OCI-LY1 (cell line): ENCODE results near the gene CCIN.
"Not testable (repeated sequence)": the region's sequence is repeated elsewhere in the genome, so short reads cannot be mapped to it uniquely, and the experiment has no call there.

Source experiments
- H2AFZ ChIP-seq: fragments of 200-600 bp; sonication (generic), shearing (Covaris generic); 2 replicates; pipeline ENCODE4 v1.6.0; 2014; ENCODE audit warnings: antibody characterized with exemption, mild to moderate bottlenecking, low read length
- H3F3A ChIP-seq: fragments of 200-600 bp; sonication (generic), shearing (Covaris generic); 2 replicates; pipeline ENCODE4 v1.6.0; 2014; ENCODE audit warnings: mild to moderate bottlenecking, antibody characterized with exemption, low read length, moderate library complexity; ENCODE audit not compliant: insufficient read depth
- H3K27ac ChIP-seq: fragments of 200-600 bp; sonication (generic); 2 replicates; pipeline ENCODE4 v1.5.1; 2014; ENCODE audit warnings: low read length, mixed run types, mild to moderate bottlenecking, low read depth; ENCODE audit not compliant: poor library complexity, severe bottlenecking
- H3K27me3 ChIP-seq: fragments of 200-600 bp; sonication (generic); 2 replicates; pipeline ENCODE4 v1.6.0; 2014; ENCODE audit warnings: antibody characterized with exemption, mild to moderate bottlenecking, low read length, moderate library complexity; ENCODE audit not compliant: insufficient read depth
- H3K36me3 ChIP-seq: fragments of 200-600 bp; sonication (generic); 2 replicates; pipeline ENCODE4 v1.6.1; 2014; ENCODE audit warnings: mild to moderate bottlenecking, antibody characterized with exemption, low read length, moderate library complexity, mixed read lengths; ENCODE audit not compliant: insufficient read depth
- H3K4me1 ChIP-seq: fragments of 200-600 bp; sonication (generic); 2 replicates; pipeline ENCODE4 v1.5.1; 2014; ENCODE audit warnings: mild to moderate bottlenecking, low read length, moderate library complexity; ENCODE audit not compliant: insufficient read depth, severe bottlenecking
- H3K4me2 ChIP-seq: fragments of 200-600 bp; sonication (generic), shearing (Covaris generic); 2 replicates; pipeline ENCODE4 v1.6.1; 2014; ENCODE audit warnings: low read length
- H3K4me3 ChIP-seq: fragments of 200-600 bp; sonication (generic); 2 replicates; pipeline ENCODE4 v1.5.1; 2014; ENCODE audit warnings: low read length, low read depth, mild to moderate bottlenecking, mixed read lengths; ENCODE audit not compliant: poor library complexity, severe bottlenecking
- H3K79me2 ChIP-seq: fragments of 200-600 bp; shearing (Covaris generic); 2 replicates; pipeline ENCODE4 v1.6.1; 2016; ENCODE audit warnings: mixed run types, low read length, mixed read lengths; ENCODE audit not compliant: insufficient read depth
- H3K9ac ChIP-seq: fragments of 200-600 bp; sonication (generic), shearing (Covaris generic); 2 replicates; pipeline ENCODE4 v1.6.1; 2014; ENCODE audit warnings: mild to moderate bottlenecking, low read length, mixed read lengths
- H3K9me2 ChIP-seq: fragments of 200-600 bp; sonication (generic), shearing (Covaris generic); 2 replicates; pipeline ENCODE4 v1.6.1; 2014; ENCODE audit warnings: low read depth, mild to moderate bottlenecking, low read length, mixed read lengths
- H3K9me3 ChIP-seq: fragments of 200-600 bp; shearing (Covaris generic); 2 replicates; pipeline ENCODE4 v1.6.1; 2014; ENCODE audit warnings: low read length, mixed read lengths
- H4K20me1 ChIP-seq: fragments of 200-600 bp; sonication (generic), shearing (Covaris generic); 2 replicates; pipeline ENCODE4 v1.6.0; 2016; ENCODE audit warnings: mild to moderate bottlenecking, low read length; ENCODE audit not compliant: insufficient read depth
- CTCF ChIP-seq: fragments of 200-600 bp; sonication (generic), shearing (Covaris generic); IDR thresholded peaks from 2 replicates; pipeline ENCODE4 v1.5.1; 2017; ENCODE audit warnings: mild to moderate bottlenecking, antibody characterized with exemption, low read length, moderate library complexity, mixed read lengths
- EZH2 ChIP-seq: fragments of 200-600 bp; sonication (generic), shearing (Covaris generic); IDR thresholded peaks from 2 replicates; pipeline ENCODE4 v1.8.0; 2017; ENCODE audit warnings: borderline replicate concordance, mixed run types, mild to moderate bottlenecking, antibody characterized with exemption, low read length, moderate library complexity, mixed read lengths

CCIN gene

DNA sequence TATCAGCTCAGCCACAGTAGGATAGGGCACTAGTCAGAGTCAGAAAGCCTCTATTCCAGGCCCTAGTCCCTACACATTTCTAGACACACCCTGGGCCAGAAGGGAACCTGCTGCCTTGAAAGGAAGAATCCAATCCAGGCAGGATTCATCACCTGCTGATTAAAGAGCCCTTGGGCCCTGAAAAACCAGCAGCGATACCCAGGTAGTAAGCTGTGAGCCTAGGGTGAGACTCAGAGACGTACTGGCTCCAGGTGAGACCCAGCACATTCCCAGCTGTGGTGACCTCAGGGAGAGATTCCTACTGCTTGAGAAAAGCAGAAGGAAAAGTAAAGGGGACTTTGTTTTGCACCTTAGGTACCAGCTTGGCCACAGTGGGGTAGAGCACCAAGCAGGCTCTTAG, 4.7 kb downstream of the CCIN start:
- Histone ChIP-seq H3K4me3 (no peak overlapping the region), H4K20me1 (no peaks in the 10 kb centered on the region), H3F3A (no peaks in the 10 kb centered on the region), H3K9me3 (no peaks in the 10 kb centered on the region), H3K4me2 (no peak overlapping the region), H3K36me3 (no peaks in the 10 kb centered on the region), H3K27ac (no peak overlapping the region), H2AFZ (no peak overlapping the region), H3K9me2 (no peaks in the 10 kb centered on the region), H3K79me2 (no peaks in the 10 kb centered on the region), H3K9ac (no peak overlapping the region), H3K4me1 (no peaks in the 10 kb centered on the region), H3K27me3 (no peaks in the 10 kb centered on the region)
- TF ChIP-seq CTCF (no peak), EZH2 (no peak)

- no peak for TF ChIP-seq CTCF
- no peak for TF ChIP-seq EZH2
- Histone ChIP-seq H3K4me1 (no peaks in the 10 kb centered on the region), H3K27me3 (no peaks in the 10 kb centered on the region), H4K20me1 (no peaks in the 10 kb centered on the region), H3K9me3 (no peaks in the 10 kb centered on the region), H3K79me2 (no peaks in the 10 kb centered on the region), H3K36me3 (no peaks in the 10 kb centered on the region), H3K9me2 (no peaks in the 10 kb centered on the region), H3F3A (no peaks in the 10 kb centered on the region), H3K4me2 (no peak overlapping the region), H2AFZ (no peak overlapping the region), H3K9ac (no peak overlapping the region), H3K27ac (no peak overlapping the region), H3K4me3 (no peak overlapping the region)
Measured at GRCh38 chr9:36174271-36174670, 5.1 kb downstream of the CCIN start.

- Histone ChIP-seq H3K27me3 (no peaks in the 10 kb centered on the region), H3K4me3 (no peak overlapping the region), H3K79me2 (no peaks in the 10 kb centered on the region), H3K4me2 (no peak overlapping the region), H3K4me1 (no peaks in the 10 kb centered on the region), H3K9me2 (no peaks in the 10 kb centered on the region), H3K36me3 (no peaks in the 10 kb centered on the region), H3K27ac (no peak overlapping the region), H3F3A (no peaks in the 10 kb centered on the region), H2AFZ (no peak overlapping the region), H3K9me3 (no peaks in the 10 kb centered on the region), H4K20me1 (no peaks in the 10 kb centered on the region), H3K9ac (no peak overlapping the region)
- TF ChIP-seq CTCF, result no peak
- no peak for TF ChIP-seq EZH2
Measured at GRCh38 chr9:36174731-36175130, 5.5 kb downstream of the CCIN start.

GRCh38 chr9:36175209-36175608, 6.0 kb downstream of the CCIN start:
- H3K9ac ChIP-seq, H4K20me1 ChIP-seq, H3K4me3 ChIP-seq, H3K4me2 ChIP-seq, H3K9me3 ChIP-seq, H3K27ac ChIP-seq, H3K27me3 ChIP-seq, H3K79me2 ChIP-seq, H3K9me2 ChIP-seq, H2AFZ ChIP-seq, H3K36me3 ChIP-seq, H3F3A ChIP-seq, H3K4me1 ChIP-seq: not testable (repeated sequence)

DNA sequence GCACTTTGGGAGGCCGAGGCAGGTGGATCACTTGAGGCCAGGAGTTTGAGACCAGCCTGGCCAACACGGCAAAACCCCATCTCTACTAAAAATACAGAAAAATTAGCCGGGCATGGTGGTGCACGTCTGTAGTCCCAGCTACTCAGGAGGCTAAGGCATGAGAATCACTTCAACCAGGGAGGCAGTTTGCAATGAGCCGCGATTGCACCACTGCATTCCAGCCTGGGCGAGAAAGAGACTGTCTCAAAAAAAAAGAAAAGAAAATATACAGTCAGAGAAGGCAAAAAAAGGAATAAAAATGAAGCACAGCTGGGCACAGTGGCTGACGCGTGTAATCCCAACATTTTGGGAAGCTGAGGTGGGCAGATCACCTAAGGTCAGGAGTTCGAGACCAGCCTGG, 7.3 kb downstream of the CCIN start:
- H2AFZ ChIP-seq, H3K79me2 ChIP-seq, H3K27me3 ChIP-seq, H3K9me3 ChIP-seq, H3K9me2 ChIP-seq, H3K4me1 ChIP-seq, H4K20me1 ChIP-seq, H3K36me3 ChIP-seq, H3K4me2 ChIP-seq, H3K4me3 ChIP-seq, H3K27ac ChIP-seq, H3F3A ChIP-seq, H3K9ac ChIP-seq: not testable (repeated sequence)
